Measurements from ENCODE around the gene ENOX1.

DNA sequence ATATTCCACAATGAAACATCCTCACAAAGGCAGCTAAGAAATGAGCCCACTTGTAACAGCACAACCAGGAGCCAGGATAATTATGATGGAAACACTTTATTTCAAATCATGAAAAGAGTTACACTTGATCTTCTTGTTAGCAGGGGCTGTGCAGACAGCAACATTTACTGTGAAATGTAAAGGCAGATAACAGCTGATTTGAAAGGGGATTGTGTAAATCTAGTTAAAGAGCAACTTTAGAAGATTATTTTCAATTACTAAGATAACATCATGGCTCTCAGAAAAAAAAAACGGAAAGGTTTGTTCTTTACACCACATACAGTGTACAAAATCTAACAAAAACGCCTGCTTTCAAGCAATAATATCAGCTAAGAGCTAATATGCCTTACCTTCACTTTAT is 22.4 kb downstream of the ENOX1 start:
- no peak for TF ChIP-seq EZH2 (IDR thresholded peaks at IDR 0.05; ENCODE audit: low read length)
- TF ChIP-seq, protein P1, sequence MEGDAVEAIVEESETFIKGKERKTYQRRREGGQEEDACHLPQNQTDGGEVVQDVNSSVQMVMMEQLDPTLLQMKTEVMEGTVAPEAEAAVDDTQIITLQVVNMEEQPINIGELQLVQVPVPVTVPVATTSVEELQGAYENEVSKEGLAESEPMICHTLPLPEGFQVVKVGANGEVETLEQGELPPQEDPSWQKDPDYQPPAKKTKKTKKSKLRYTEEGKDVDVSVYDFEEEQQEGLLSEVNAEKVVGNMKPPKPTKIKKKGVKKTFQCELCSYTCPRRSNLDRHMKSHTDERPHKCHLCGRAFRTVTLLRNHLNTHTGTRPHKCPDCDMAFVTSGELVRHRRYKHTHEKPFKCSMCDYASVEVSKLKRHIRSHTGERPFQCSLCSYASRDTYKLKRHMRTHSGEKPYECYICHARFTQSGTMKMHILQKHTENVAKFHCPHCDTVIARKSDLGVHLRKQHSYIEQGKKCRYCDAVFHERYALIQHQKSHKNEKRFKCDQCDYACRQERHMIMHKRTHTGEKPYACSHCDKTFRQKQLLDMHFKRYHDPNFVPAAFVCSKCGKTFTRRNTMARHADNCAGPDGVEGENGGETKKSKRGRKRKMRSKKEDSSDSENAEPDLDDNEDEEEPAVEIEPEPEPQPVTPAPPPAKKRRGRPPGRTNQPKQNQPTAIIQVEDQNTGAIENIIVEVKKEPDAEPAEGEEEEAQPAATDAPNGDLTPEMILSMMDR (optimal IDR thresholded peaks at IDR 0.05 in 1 of 3, IDR thresholded peaks at IDR 0.05 in 1 of 3, conservative IDR thresholded peaks at IDR 0.05 in 1 of 3; ENCODE audit: extremely low read depth in 1 of 3, insufficient read depth in 2 of 3, low read length in 3 of 3): no peak

Data from keratinocyte (primary cell).